ENCODE measurements around the gene RASGRF1. TPM values are rescaled to one million over a fixed set of nuclear protein-coding genes. Genes with fewer than 3 reads are reported as not detected.

Gene RASGRF1
- total and polyA plus RNA-seq, 7 donors: 0.03 to 0.05 TPM; not detected in 5

GRCh38 chr15:79057050-79057449, 33.5 kb downstream of the RASGRF1 start:
- ATAC-seq (no peak), DNase-seq (no peak)
- H3K9me3 ChIP-seq: no peaks in the 10 kb centered on the region
- TF ChIP-seq CTCF (IDR thresholded peaks at IDR 0.05): no peak
- H3K4me1 ChIP-seq: no peaks in the 10 kb centered on the region
- H3K4me3 ChIP-seq: no peak overlapping the region
- peaks cover 0 to 5% (median 0%) of the 10 kb centered on the region in 3 donors for H3K27me3 ChIP-seq (ENCODE audit: insufficient read depth in 3 of 3, low read length in 2 of 3)
- WGBS, 3 donors: 85 to 96% (median 92%) methylated on average over 6 of the region's 6 CpGs
- intact Hi-C loops (cut with DNase I): no loop called here
- no peak overlapping the region for H3K27ac ChIP-seq
- H3K36me3 ChIP-seq (ENCODE audit: insufficient read depth in 1 of 2, low read depth in 1 of 2): no peaks in the 10 kb centered on the region

- intact Hi-C loops (cut with DNase I): no loop called here
- DNase-seq: no peak
- peaks cover 0 to 5% (median 0%) of the 10 kb centered on the region in 3 donors for H3K27me3 ChIP-seq (ENCODE audit: insufficient read depth in 3 of 3, low read length in 2 of 3)
- 44 to 63% (median 46%) methylated on average over 3 of the region's 3 CpGs for WGBS, 3 donors
- no peaks in the 10 kb centered on the region for H3K36me3 ChIP-seq (ENCODE audit: insufficient read depth in 1 of 2, low read depth in 1 of 2)
- H3K4me1 ChIP-seq: no peaks in the 10 kb centered on the region
- no peak for ATAC-seq
- H3K9me3 ChIP-seq: no peaks in the 10 kb centered on the region
- no peak overlapping the region for H3K4me3 ChIP-seq
- no peak for TF ChIP-seq CTCF (IDR thresholded peaks at IDR 0.05)
- no peak overlapping the region for H3K27ac ChIP-seq
Measured at GRCh38 chr15:79054350-79054749, 36.2 kb downstream of the RASGRF1 start.

GRCh38 chr15:79053894-79054293, 36.7 kb downstream of the RASGRF1 start:
- Histone ChIP-seq H3K4me1 (no peaks in the 10 kb centered on the region), H3K9me3 (no peaks in the 10 kb centered on the region), H3K27me3 (ENCODE audit: insufficient read depth in 3 of 3, low read length in 2 of 3) (peaks cover 0 to 5% (median 0%) of the 10 kb centered on the region in 3 donors), H3K36me3 (ENCODE audit: insufficient read depth in 1 of 2, low read depth in 1 of 2) (no peaks in the 10 kb centered on the region), H3K27ac (no peak overlapping the region), H3K4me3 (no peak overlapping the region)
- intact Hi-C loops (cut with DNase I): no loop called here
- TF ChIP-seq CTCF (IDR thresholded peaks at IDR 0.05): no peak
- DNase-seq (no peak), ATAC-seq (no peak)
- 49 to 63% (median 52%) methylated on average over 2 of the region's 2 CpGs for WGBS, 3 donors

GRCh38 chr15:79051941-79052731, 38.4 kb downstream of the RASGRF1 start:
- 20 to 36% (median 22%) methylated on average over 3 of the region's 3 CpGs for WGBS, 3 donors
- DNase-seq (no peak), ATAC-seq (no peak)
- Histone ChIP-seq H3K27ac (no peak overlapping the region), H3K27me3 (ENCODE audit: insufficient read depth in 3 of 3, low read length in 2 of 3) (peaks cover 0 to 2% (median 0%) of the 10 kb centered on the region in 3 donors), H3K36me3 (ENCODE audit: insufficient read depth in 1 of 2, low read depth in 1 of 2) (no peaks in the 10 kb centered on the region), H3K4me3 (no peak overlapping the region), H3K9me3 (no peaks in the 10 kb centered on the region), H3K4me1 (no peaks in the 10 kb centered on the region)
- TF ChIP-seq CTCF (IDR thresholded peaks at IDR 0.05): no peak
- intact Hi-C loops (cut with DNase I): no loop called here
